K562 (cell line): ENCODE results near the gene NASP. TPM values are rescaled to one million over a fixed set of nuclear protein-coding genes. Genes with fewer than 3 reads are reported as not detected.

Experiments
- ATAC-seq: fragments of 200-7000 bp; cut with Tn5 transposase; 3 replicates; pipeline ENCODE4 v1.9.1; 2020; ENCODE audit warnings: moderate library complexity
- BruUV-seq: library from RNA; stranded (reverse); fragments of 400-500 nt; replicated peaks from 2 replicates; lab custom pipeline; 2021; lab: Mats Ljungman, UMichigan
- CTCF ChIA-PET: fragments of 300-600 bp; formaldehyde crosslinking; extraction: SDS; loops from one replicate; lab custom pipeline; 2021; ENCODE audit warnings: low intra/inter-chr PET ratio; lab: Yijun Ruan, JAX
- POLR2A ChIA-PET: fragments of 300-600, 350-650 bp; sonication (Branson Sonifier 250); formaldehyde crosslinking; extraction: SDS; loops from one replicate; lab custom pipeline; 2021; ENCODE audit warnings: antibody characterized with exemption, inconsistent platforms; lab: Yijun Ruan, JAX
- DNase-seq, 4 experiments: peaks; one replicate each; pipeline versions ENCODE4 v3.0.0 to v3.0.0-alpha.2; 2011 to 2018; ENCODE audit warnings: low spot score in 3 of 4, mixed read lengths in 3 of 4; ENCODE audit errors: extremely low read depth in 1 of 4
- FAIRE-seq: peaks from 2 replicates; lab custom pipeline; 2011; peaks lifted over from hg19 to GRCh38; lab: Jason Lieb, UNC
- H2AFZ ChIP-seq: 2 replicates; pipeline ENCODE4 v1.6.0; 2011; ENCODE audit warnings: low read depth, low read length, control low read depth, inconsistent platforms
- H3K27ac ChIP-seq: fragments of 200-600 bp; 3 replicates; pipeline ENCODE4 v1.8.0; 2011; ENCODE audit warnings: low read depth, mild to moderate bottlenecking, control low read depth, inconsistent platforms, low read length, moderate library complexity, mixed read lengths; ENCODE audit errors: extremely low read depth
- H3K27me3 ChIP-seq, 2 experiments: fragments of 300-600 bp in 1 of 2; 2 replicates in 1 of 2; 3 replicates in 1 of 2; pipeline versions ENCODE4 v1.6.0 to v1.8.0; 2011; ENCODE audit warnings: inconsistent platforms in 2 of 2, low read length in 2 of 2, mild to moderate bottlenecking in 1 of 2, mixed read lengths in 1 of 2, moderate library complexity in 1 of 2; ENCODE audit not compliant: control insufficient read depth in 2 of 2, insufficient read depth in 2 of 2
- H3K36me3 ChIP-seq: fragments of 300-600 bp; 3 replicates; pipeline ENCODE4 v1.8.0; 2011; ENCODE audit warnings: mild to moderate bottlenecking, low read length, inconsistent platforms; ENCODE audit not compliant: control insufficient read depth, insufficient read depth
- H3K4me1 ChIP-seq, 2 experiments: fragments of 200-600 bp in 1 of 2; replicated peaks in 1 of 2; 2 replicates in 1 of 2; 3 replicates in 1 of 2; pipeline versions ENCODE4 v1.5.1 to v1.8.0; 2011; ENCODE audit warnings: inconsistent platforms in 2 of 2, low read length in 2 of 2, mild to moderate bottlenecking in 1 of 2, mixed read lengths in 1 of 2, moderate library complexity in 1 of 2; ENCODE audit not compliant: control insufficient read depth in 2 of 2, insufficient read depth in 2 of 2
- H3K4me2 ChIP-seq: 2 replicates; pipeline ENCODE4 v1.6.1; 2011; ENCODE audit warnings: low read length, control low read depth, inconsistent platforms, mixed read lengths; ENCODE audit not compliant: insufficient read depth
- H3K4me3 ChIP-seq: fragments of 200-600 bp; sonication (generic), shearing (Covaris generic); 2 replicates; pipeline ENCODE4 v1.5.1; 2016; ENCODE audit warnings: control low read depth, inconsistent platforms
- H3K79me2 ChIP-seq: fragments of 200-600 bp; 3 replicates; pipeline ENCODE4 v1.8.0; 2011; ENCODE audit warnings: low read length, inconsistent platforms; ENCODE audit not compliant: control insufficient read depth, insufficient read depth
- H3K9ac ChIP-seq, 2 experiments: 2 replicates each; pipeline versions ENCODE4 v1.6.0 to v1.6.1; 2011; ENCODE audit warnings: low read depth in 2 of 2, low read length in 2 of 2, control low read depth in 1 of 2, inconsistent platforms in 1 of 2, mild to moderate bottlenecking in 1 of 2, mixed read lengths in 1 of 2; ENCODE audit not compliant: insufficient read depth in 1 of 2
- H3K9me1 ChIP-seq: one replicate; pipeline ENCODE4 v1.6.0; 2011; ENCODE audit warnings: inconsistent platforms, mild to moderate bottlenecking, low read length, moderate library complexity; ENCODE audit not compliant: control insufficient read depth, insufficient read depth
- H3K9me3 ChIP-seq: replicated peaks from 2 replicates; pipeline ENCODE4 v1.5.1; 2011; ENCODE audit warnings: low read depth, low read length, inconsistent platforms; ENCODE audit not compliant: control insufficient read depth, insufficient read depth
- H4K20me1 ChIP-seq: replicated peaks from 2 replicates; pipeline ENCODE4 v1.6.1; 2011; ENCODE audit warnings: low read length, inconsistent platforms, mixed read lengths; ENCODE audit not compliant: control insufficient read depth, insufficient read depth
- ELF2 ChIP-seq: fragments of 250-450 bp; sonication (Bioruptor Pico); IDR thresholded peaks from 2 replicates; pipeline ENCODE4 v1.5.0; 2021; ENCODE audit warnings: mild to moderate bottlenecking
- HMGN3 ChIP-seq: IDR thresholded peaks from 2 replicates; pipeline ENCODE4 v1.6.1; 2011; ENCODE audit warnings: borderline replicate concordance, low read depth, mild to moderate bottlenecking, mixed read lengths, low read length; ENCODE audit not compliant: insufficient read length; ENCODE audit errors: extremely low read depth
- OTX1 ChIP-seq: fragments of 450-650 bp; formaldehyde crosslinking; IDR thresholded peaks from 2 replicates; pipeline ENCODE4 v1.4.0; 2022; ENCODE audit warnings: mild to moderate bottlenecking
- PRPF4 ChIP-seq: fragments of 200-400 bp; formaldehyde crosslinking; IDR thresholded peaks from one replicate; pipeline ENCODE4 v1.6.1; 2017; ENCODE audit warnings: low read length, low read depth, mild to moderate bottlenecking; ENCODE audit not compliant: insufficient read depth, poor library complexity, severe bottlenecking
- PTRF ChIP-seq: fragments of 450-650 bp; IDR thresholded peaks from 2 replicates; pipeline ENCODE4 v1.6.1; 2016; ENCODE audit warnings: mild to moderate bottlenecking, missing genetic modification characterization, missing compliant biosample characterization
- PYGO2 ChIP-seq: fragments of 450-650 bp; IDR thresholded peaks from 2 replicates; pipeline ENCODE4 v1.6.1; 2016; ENCODE audit warnings: mild to moderate bottlenecking, missing genetic modification characterization, moderate library complexity, missing compliant biosample characterization
- RBM14 ChIP-seq: fragments of 200-400 bp; formaldehyde crosslinking; IDR thresholded peaks from 2 replicates; pipeline ENCODE4 v1.6.1; 2018; ENCODE audit warnings: low read depth, mild to moderate bottlenecking, low read length, moderate library complexity, borderline replicate concordance; ENCODE audit not compliant: insufficient read depth
- SMAD1 ChIP-seq: fragments of 150-350 bp; IDR thresholded peaks from 2 replicates; pipeline ENCODE4 v1.6.1; 2014; ENCODE audit warnings: low read length, low read depth; ENCODE audit not compliant: partially characterized antibody
- TCF3 ChIP-seq: sonication (generic); formaldehyde crosslinking; IDR thresholded peaks from 2 replicates; pipeline ENCODE4 v1.4.0; 2020; ENCODE audit warnings: mild to moderate bottlenecking, missing genetic modification reagents
- ZNF133 ChIP-seq: fragments of 250-450 bp; sonication (Bioruptor Pico); IDR thresholded peaks from 2 replicates; pipeline ENCODE4 v1.4.0; 2020; ENCODE audit warnings: mild to moderate bottlenecking
- ZNF561 ChIP-seq: fragments of 450-650 bp; formaldehyde crosslinking; conservative IDR thresholded peaks from 2 replicates; pipeline ENCODE4 v1.4.0; 2020; ENCODE audit warnings: mild to moderate bottlenecking, moderate library complexity
- whole genome bisulfite sequencing: fragments of 100-300 bp; shearing (Covaris generic); methylation state at CpG from one replicate; pipeline ENCODE4 v1.1.6; 2016; ENCODE audit warnings: low coverage, mixed read lengths; ENCODE audit not compliant: insufficient coverage; ENCODE audit errors: missing lambda C conversion rate; 5-methylcytosine and 5-hydroxymethylcytosine counted together
- in situ Hi-C: fragments of 300-500 bp; cut with MboI; formaldehyde crosslinking; loops from 4 replicates; pipeline ENCODE4 v1.15.0; 2018; ENCODE audit warnings: inconsistent platforms, mixed read lengths
- intact Hi-C: fragments of 100-400 bp; cut with micrococcal nuclease; formaldehyde crosslinking; loops from 2 replicates; pipeline ENCODE4 v1.14.2; 2022
- polyA plus RNA-seq, 8 experiments: library from polyadenylated mRNA; depleted of rRNA in 4 of 8; stranded (reverse) in 5 of 8; unstranded in 3 of 8; fragments of >200 nt; fragmentation: Nextera tagmentation in 2 of 8; fragmentation: Illumina TruSeq in 1 of 8; extraction: Ambion mirVana in 2 of 8; extraction: Trizol in 1 of 8; gene quantifications; 2 replicates each; pipeline versions ENCODE4 v1.2.1 to v1.2.3, GENCODE V29; 2011 to 2014; ENCODE audit warnings: inconsistent platforms in 1 of 8, missing spikeins in 1 of 8
- total RNA-seq, 7 experiments: library from RNA; depleted of rRNA in 6 of 7; stranded (reverse); fragments of >200 nt in 6 of 7; fragmentation: Illumina TruSeq in 2 of 7; extraction: Trizol in 2 of 7; gene quantifications; 2 replicates each; pipeline versions ENCODE4 v1.2.1 to v1.2.3, GENCODE V29; 2011 to 2021; ENCODE audit warnings: low replicate concordance in 1 of 7
- TF ChIP-seq, protein P1 (sequence below): sonication (generic); formaldehyde crosslinking; IDR thresholded peaks from 2 replicates; pipeline ENCODE4 v1.9.0; 2022; ENCODE audit warnings: mild to moderate bottlenecking, missing genetic modification reagents
- TF ChIP-seq, protein P2 (sequence below), 2 experiments: fragments of 450-650 bp; IDR thresholded peaks; 2 replicates each; pipeline ENCODE4 v1.6.1; 2016
- TF ChIP-seq, protein P3 (sequence below): sonication (generic); formaldehyde crosslinking; IDR thresholded peaks from 2 replicates; pipeline ENCODE4 v1.8.0; 2022; ENCODE audit warnings: mild to moderate bottlenecking, low read depth, missing genetic modification reagents

NASP gene
- total and polyA plus RNA-seq, 9 of the 15 experiments (the other 6 are each of a cell fraction or from before 2014, with no cell fraction given): 199 to 578 (median 419) TPM

- no peaks in the 10 kb centered on the region for H3K9me3 ChIP-seq
- ChIA-PET POLR2A (interaction anchor here (0.6 to 4.6 kb wide), 4 partner anchors 10 to 840 kb away, joined by 3 to 21 read pairs (median 6); no protein-coding TSS in a partner anchor), CTCF (no interaction called here)
- FAIRE-seq (no peak), ATAC-seq (no peak), DNase-seq (no peak)
- BruUV-seq: TSS peak; percentile 30
- H4K20me1 ChIP-seq: 0 out of 2 replicates have a peak, but pooled peaks cover 5% of the 10 kb centered on the region
- WGBS: 63% methylated on average over 2 of the region's 2 CpGs
- 0 out of 5 replicates have a peak, but pooled peaks cover 0 to 2% of the 10 kb centered on the region in 2 experiments for H3K4me1 ChIP-seq
- intact Hi-C loops: no loop called here
- peaks cover 72% of the 10 kb centered on the region for H3K36me3 ChIP-seq
- no peaks in the 10 kb centered on the region for H3K9me1 ChIP-seq
- H3K27ac ChIP-seq: no peak overlapping the region
- TF ChIP-seq, protein P1, sequence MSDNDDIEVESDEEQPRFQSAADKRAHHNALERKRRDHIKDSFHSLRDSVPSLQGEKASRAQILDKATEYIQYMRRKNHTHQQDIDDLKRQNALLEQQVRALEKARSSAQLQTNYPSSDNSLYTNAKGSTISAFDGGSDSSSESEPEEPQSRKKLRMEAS (CRISPR knock-in tag): no peak
- TF ChIP-seq ELF2 (CRISPR knock-in tag): no peak
- TF ChIP-seq PYGO2 (tag): no peak
- TF ChIP-seq, protein P2, sequence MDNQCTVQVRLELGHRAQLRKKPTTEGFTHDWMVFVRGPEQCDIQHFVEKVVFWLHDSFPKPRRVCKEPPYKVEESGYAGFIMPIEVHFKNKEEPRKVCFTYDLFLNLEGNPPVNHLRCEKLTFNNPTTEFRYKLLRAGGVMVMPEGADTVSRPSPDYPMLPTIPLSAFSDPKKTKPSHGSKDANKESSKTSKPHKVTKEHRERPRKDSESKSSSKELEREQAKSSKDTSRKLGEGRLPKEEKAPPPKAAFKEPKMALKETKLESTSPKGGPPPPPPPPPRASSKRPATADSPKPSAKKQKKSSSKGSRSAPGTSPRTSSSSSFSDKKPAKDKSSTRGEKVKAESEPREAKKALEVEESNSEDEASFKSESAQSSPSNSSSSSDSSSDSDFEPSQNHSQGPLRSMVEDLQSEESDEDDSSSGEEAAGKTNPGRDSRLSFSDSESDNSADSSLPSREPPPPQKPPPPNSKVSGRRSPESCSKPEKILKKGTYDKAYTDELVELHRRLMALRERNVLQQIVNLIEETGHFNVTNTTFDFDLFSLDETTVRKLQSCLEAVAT (IDR thresholded peaks at IDR 0.05): no peak
- TF ChIP-seq OTX1 (CRISPR knock-in tag): no peak
- TF ChIP-seq SMAD1: no peak
- TF ChIP-seq TCF3: no peak
- TF ChIP-seq, protein P3, sequence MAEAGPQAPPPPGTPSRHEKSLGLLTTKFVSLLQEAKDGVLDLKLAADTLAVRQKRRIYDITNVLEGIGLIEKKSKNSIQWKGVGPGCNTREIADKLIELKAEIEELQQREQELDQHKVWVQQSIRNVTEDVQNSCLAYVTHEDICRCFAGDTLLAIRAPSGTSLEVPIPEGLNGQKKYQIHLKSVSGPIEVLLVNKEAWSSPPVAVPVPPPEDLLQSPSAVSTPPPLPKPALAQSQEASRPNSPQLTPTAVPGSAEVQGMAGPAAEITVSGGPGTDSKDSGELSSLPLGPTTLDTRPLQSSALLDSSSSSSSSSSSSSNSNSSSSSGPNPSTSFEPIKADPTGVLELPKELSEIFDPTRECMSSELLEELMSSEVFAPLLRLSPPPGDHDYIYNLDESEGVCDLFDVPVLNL (CRISPR knock-in tag): no peak
- no peak for TF ChIP-seq RBM14
- TF ChIP-seq ZNF133 (CRISPR knock-in tag): no peak
- no peak for TF ChIP-seq HMGN3
- TF ChIP-seq PTRF (tag): no peak
- TF ChIP-seq PRPF4: no peak
- no peak for TF ChIP-seq ZNF561 (CRISPR knock-in tag)
- in situ Hi-C loops: no loop called here
- no peak overlapping the region for H3K4me2 ChIP-seq
- H3K79me2 ChIP-seq: peaks cover 56% of the 10 kb centered on the region
- H3K9ac ChIP-seq: no peak overlapping the region
- no peaks in the 10 kb centered on the region for H3K27me3 ChIP-seq
- H3K4me3 ChIP-seq: no peak overlapping the region
- no peak overlapping the region for H2AFZ ChIP-seq
Observed at GRCh38 chr1:45660336-45660735, 76.5 kb downstream of the NASP start.
